WTC11 (cell line): ENCODE results near the gene RIMBP2. TPM values are rescaled to one million over a fixed set of nuclear protein-coding genes. Genes with fewer than 3 reads are reported as not detected.

ENCODE experiments used
- ATAC-seq: fragments of 200-7000 bp; cut with Tn5 transposase; 2 replicates; pipeline ENCODE4 v1.10.0; 2021; ENCODE audit warnings: mild to moderate bottlenecking, moderate library complexity
- CTCF ChIA-PET: fragments of 300-600 bp; sonication (Branson Sonifier 250); formaldehyde crosslinking; loops from one replicate; lab custom pipeline; 2021; ENCODE audit warnings: antibody characterized with exemption; lab: Charles Lee
- POLR2A ChIA-PET: fragments of 350-600 bp; sonication (Branson Sonifier 250); formaldehyde crosslinking; loops from one replicate; lab custom pipeline; 2021; ENCODE audit warnings: antibody characterized with exemption; lab: Charles Lee
- DNase-seq: peaks from one replicate; pipeline ENCODE4 v3.0.0; 2021; ENCODE audit warnings: low spot score
- H3K27ac Mint-ChIP-seq: 2 replicates; pipeline ENCODE4 v1.8.0; 2021; ENCODE audit warnings: mixed read lengths
- H3K27me3 Mint-ChIP-seq: 2 replicates; pipeline ENCODE4 v1.8.0; 2021; ENCODE audit warnings: low read depth, mild to moderate bottlenecking, moderate library complexity, mixed read lengths
- H3K36me3 Mint-ChIP-seq: 2 replicates; pipeline ENCODE4 v1.8.0; 2021; ENCODE audit warnings: mixed read lengths
- H3K4me1 Mint-ChIP-seq: 2 replicates; pipeline ENCODE4 v1.8.0; 2022; ENCODE audit warnings: mixed read lengths
- H3K4me3 Mint-ChIP-seq: 2 replicates; pipeline ENCODE4 v1.8.0; 2021; ENCODE audit warnings: mild to moderate bottlenecking, moderate library complexity, mixed read lengths
- H3K9me3 Mint-ChIP-seq: 2 replicates; pipeline ENCODE4 v1.8.0; 2021; ENCODE audit warnings: mixed read lengths
- CREB1 ChIP-seq: sonication (generic); formaldehyde crosslinking; IDR thresholded peaks from 2 replicates; pipeline ENCODE4 v1.8.0; 2023; ENCODE audit warnings: mild to moderate bottlenecking, missing genetic modification reagents
- JAZF1 ChIP-seq: fragments of 250-450 bp; sonication (Bioruptor Pico); IDR thresholded peaks from 2 replicates; pipeline ENCODE4 v1.9.0; 2021; ENCODE audit warnings: moderate library complexity, mild to moderate bottlenecking, inconsistent platforms
- NFYB ChIP-seq: sonication (generic); formaldehyde crosslinking; conservative IDR thresholded peaks from 2 replicates; pipeline ENCODE4 v1.8.0; 2022; ENCODE audit warnings: low read depth, missing genetic modification reagents
- NR3C1 ChIP-seq: sonication (generic); formaldehyde crosslinking; conservative IDR thresholded peaks from 2 replicates; pipeline ENCODE4 v1.8.1; 2023; ENCODE audit warnings: low read depth, mild to moderate bottlenecking, missing genetic modification reagents
- RELA ChIP-seq: sonication (generic); formaldehyde crosslinking; IDR thresholded peaks from 2 replicates; pipeline ENCODE4 v1.8.1; 2022; ENCODE audit warnings: missing genetic modification reagents, mild to moderate bottlenecking, borderline replicate concordance
- STAT6 ChIP-seq: sonication (generic); formaldehyde crosslinking; conservative IDR thresholded peaks from 2 replicates; pipeline ENCODE4 v1.8.1; 2023; ENCODE audit warnings: mild to moderate bottlenecking, low read depth, missing genetic modification reagents, moderate library complexity
- TCF7 ChIP-seq: sonication (generic); formaldehyde crosslinking; IDR thresholded peaks from 2 replicates; pipeline ENCODE4 v1.8.0; 2022; ENCODE audit warnings: mild to moderate bottlenecking, low read depth, missing genetic modification reagents, moderate library complexity
- USF2 ChIP-seq: sonication (generic); formaldehyde crosslinking; IDR thresholded peaks from 2 replicates; pipeline ENCODE4 v1.8.1; 2023; ENCODE audit warnings: mild to moderate bottlenecking, missing genetic modification reagents, moderate library complexity
- ZNF396 ChIP-seq: fragments of 250-450 bp; sonication (Bioruptor Pico); IDR thresholded peaks from 2 replicates; pipeline ENCODE4 v1.8.0; 2021; ENCODE audit warnings: mild to moderate bottlenecking, moderate library complexity, borderline replicate concordance
- ZNF671 ChIP-seq: fragments of 250-450 bp; sonication (Bioruptor Pico); IDR thresholded peaks from 2 replicates; pipeline ENCODE4 v1.8.0; 2021; ENCODE audit warnings: mild to moderate bottlenecking
- total RNA-seq: library from RNA; stranded (reverse); gene quantifications from 3 replicates; pipeline ENCODE4 v1.2.3, GENCODE V29; 2021
- TF ChIP-seq, protein P1 (sequence below): sonication (generic); formaldehyde crosslinking; conservative IDR thresholded peaks from 2 replicates; pipeline ENCODE4 v1.8.1; 2022; ENCODE audit warnings: mild to moderate bottlenecking, missing genetic modification reagents
- TF ChIP-seq, protein P2 (sequence below): fragments of 250-450 bp; sonication (Bioruptor Pico); IDR thresholded peaks from 2 replicates; pipeline ENCODE4 v1.8.0; 2021; ENCODE audit warnings: mild to moderate bottlenecking
- TF ChIP-seq, protein P3 (sequence below): sonication (generic); formaldehyde crosslinking; IDR thresholded peaks from 2 replicates; pipeline ENCODE4 v1.8.1; 2023; ENCODE audit warnings: mild to moderate bottlenecking, missing genetic modification reagents
- TF ChIP-seq, protein P4 (sequence below): sonication (generic); formaldehyde crosslinking; IDR thresholded peaks from 2 replicates; pipeline ENCODE4 v1.8.1; 2023; ENCODE audit warnings: mild to moderate bottlenecking, moderate library complexity, missing genetic modification reagents

The RIMBP2 gene
- total RNA-seq, 1 experiment from 2014 or later = 2.6 TPM

DNA sequence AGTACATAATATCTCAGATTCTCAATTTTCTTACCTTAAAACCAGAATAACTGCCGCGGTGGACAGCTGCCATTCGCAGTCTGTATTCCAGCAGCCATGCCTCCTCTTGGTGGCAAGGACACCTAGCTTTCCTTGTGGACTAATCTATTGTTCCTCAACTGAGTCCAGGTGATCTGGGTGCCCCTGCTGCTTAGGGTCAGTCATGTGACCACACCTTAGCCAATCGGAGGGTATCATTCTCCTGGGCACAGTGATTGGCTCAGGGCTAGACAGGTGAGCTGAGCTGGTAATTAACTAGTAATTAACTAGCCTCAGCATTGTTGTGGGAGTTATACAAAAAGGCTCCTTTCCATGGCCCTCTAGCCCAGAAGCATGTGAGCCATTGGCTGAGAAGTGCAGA is 55.0 kb downstream of the RIMBP2 start:
- H3K36me3 Mint-ChIP-seq = peaks cover 2% of the 10 kb centered on the region
- no peak overlapping the region for H3K27ac Mint-ChIP-seq
- TF ChIP-seq RELA (CRISPR knock-in tag) (no peak), USF2 (CRISPR knock-in tag) (peak; percentile 26; the same call in 1 of the 2 replicates), STAT6 (CRISPR knock-in tag) (no peak), TCF7 (CRISPR knock-in tag) (no peak)
- TF ChIP-seq, protein P1, sequence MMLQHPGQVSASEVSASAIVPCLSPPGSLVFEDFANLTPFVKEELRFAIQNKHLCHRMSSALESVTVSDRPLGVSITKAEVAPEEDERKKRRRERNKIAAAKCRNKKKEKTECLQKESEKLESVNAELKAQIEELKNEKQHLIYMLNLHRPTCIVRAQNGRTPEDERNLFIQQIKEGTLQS (CRISPR knock-in tag) = no peak
- TF ChIP-seq, protein P2, sequence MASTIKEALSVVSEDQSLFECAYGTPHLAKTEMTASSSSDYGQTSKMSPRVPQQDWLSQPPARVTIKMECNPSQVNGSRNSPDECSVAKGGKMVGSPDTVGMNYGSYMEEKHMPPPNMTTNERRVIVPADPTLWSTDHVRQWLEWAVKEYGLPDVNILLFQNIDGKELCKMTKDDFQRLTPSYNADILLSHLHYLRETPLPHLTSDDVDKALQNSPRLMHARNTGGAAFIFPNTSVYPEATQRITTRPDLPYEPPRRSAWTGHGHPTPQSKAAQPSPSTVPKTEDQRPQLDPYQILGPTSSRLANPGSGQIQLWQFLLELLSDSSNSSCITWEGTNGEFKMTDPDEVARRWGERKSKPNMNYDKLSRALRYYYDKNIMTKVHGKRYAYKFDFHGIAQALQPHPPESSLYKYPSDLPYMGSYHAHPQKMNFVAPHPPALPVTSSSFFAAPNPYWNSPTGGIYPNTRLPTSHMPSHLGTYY = no peak
- ChIA-PET POLR2A (no interaction called here), CTCF (interaction anchor here (1.3 to 2.8 kb wide), 2 partner anchors 21 to 87 kb away, joined by 3 to 15 read pairs; no protein-coding TSS in a partner anchor)
- no peak for DNase-seq
- H3K4me3 Mint-ChIP-seq = no peak overlapping the region
- no peak for ATAC-seq
- H3K9me3 Mint-ChIP-seq = peaks cover 18% of the 10 kb centered on the region
- H3K4me1 Mint-ChIP-seq = peaks cover 5% of the 10 kb centered on the region; the same call in 1 of the 2 replicates
- no peaks in the 10 kb centered on the region; the same call in 1 of the 2 replicates for H3K27me3 Mint-ChIP-seq

GRCh38 chr12:130658145-130658911 is 57.8 kb downstream of the RIMBP2 start:
- no peaks in the 10 kb centered on the region for H3K27me3 Mint-ChIP-seq
- no peak overlapping the region for H3K4me3 Mint-ChIP-seq
- ATAC-seq (no peak), DNase-seq (no peak)
- peaks cover 13% of the 10 kb centered on the region; the same call in 1 of the 2 replicates for H3K36me3 Mint-ChIP-seq
- no peak overlapping the region for H3K27ac Mint-ChIP-seq
- CTCF ChIA-PET = no interaction called here
- peaks cover 18% of the 10 kb centered on the region for H3K9me3 Mint-ChIP-seq
- TF ChIP-seq NFYB (CRISPR knock-in tag) = no peak
- TF ChIP-seq JAZF1 (CRISPR knock-in tag) = no peak
- TF ChIP-seq ZNF396 = no peak
- TF ChIP-seq, protein P3, sequence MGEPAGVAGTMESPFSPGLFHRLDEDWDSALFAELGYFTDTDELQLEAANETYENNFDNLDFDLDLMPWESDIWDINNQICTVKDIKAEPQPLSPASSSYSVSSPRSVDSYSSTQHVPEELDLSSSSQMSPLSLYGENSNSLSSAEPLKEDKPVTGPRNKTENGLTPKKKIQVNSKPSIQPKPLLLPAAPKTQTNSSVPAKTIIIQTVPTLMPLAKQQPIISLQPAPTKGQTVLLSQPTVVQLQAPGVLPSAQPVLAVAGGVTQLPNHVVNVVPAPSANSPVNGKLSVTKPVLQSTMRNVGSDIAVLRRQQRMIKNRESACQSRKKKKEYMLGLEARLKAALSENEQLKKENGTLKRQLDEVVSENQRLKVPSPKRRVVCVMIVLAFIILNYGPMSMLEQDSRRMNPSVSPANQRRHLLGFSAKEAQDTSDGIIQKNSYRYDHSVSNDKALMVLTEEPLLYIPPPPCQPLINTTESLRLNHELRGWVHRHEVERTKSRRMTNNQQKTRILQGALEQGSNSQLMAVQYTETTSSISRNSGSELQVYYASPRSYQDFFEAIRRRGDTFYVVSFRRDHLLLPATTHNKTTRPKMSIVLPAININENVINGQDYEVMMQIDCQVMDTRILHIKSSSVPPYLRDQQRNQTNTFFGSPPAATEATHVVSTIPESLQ (CRISPR knock-in tag) = no peak
- no peak for TF ChIP-seq ZNF671 (CRISPR knock-in tag)
- no peak for TF ChIP-seq NR3C1
- TF ChIP-seq, protein P4, sequence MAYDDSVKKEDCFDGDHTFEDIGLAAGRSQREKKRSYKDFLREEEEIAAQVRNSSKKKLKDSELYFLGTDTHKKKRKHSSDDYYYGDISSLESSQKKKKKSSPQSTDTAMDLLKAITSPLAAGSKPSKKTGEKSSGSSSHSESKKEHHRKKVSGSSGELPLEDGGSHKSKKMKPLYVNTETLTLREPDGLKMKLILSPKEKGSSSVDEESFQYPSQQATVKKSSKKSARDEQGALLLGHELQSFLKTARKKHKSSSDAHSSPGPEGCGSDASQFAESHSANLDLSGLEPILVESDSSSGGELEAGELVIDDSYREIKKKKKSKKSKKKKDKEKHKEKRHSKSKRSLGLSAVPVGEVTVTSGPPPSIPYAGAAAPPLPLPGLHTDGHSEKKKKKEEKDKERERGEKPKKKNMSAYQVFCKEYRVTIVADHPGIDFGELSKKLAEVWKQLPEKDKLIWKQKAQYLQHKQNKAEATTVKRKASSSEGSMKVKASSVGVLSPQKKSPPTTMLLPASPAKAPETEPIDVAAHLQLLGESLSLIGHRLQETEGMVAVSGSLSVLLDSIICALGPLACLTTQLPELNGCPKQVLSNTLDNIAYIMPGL (CRISPR knock-in tag) = no peak
- no peak for TF ChIP-seq CREB1 (CRISPR knock-in tag)
- POLR2A ChIA-PET = no interaction called here
- peaks cover 10% of the 10 kb centered on the region; the same call in 1 of the 2 replicates for H3K4me1 Mint-ChIP-seq
